Right lobe of liver (tissue), 6 donors: ENCODE data around the gene WSCD2. TPM values are rescaled to one million over a fixed set of nuclear protein-coding genes. Genes with fewer than 3 reads are reported as not detected.

Experiments
- ATAC-seq, 4 donors: fragments of 200-7000 bp; cut with Tn5 transposase; one replicate each; pipeline ENCODE4 v1.9.1; 2020; ENCODE audit warnings: mild to moderate bottlenecking in 4 of 4, moderate library complexity in 4 of 4
- DNase-seq, 3 donors: peaks; one replicate each; pipeline ENCODE4 v3.0.0-alpha.2; 2020
- H3K27ac ChIP-seq, 3 donors: fragments of 200-600 bp; one replicate each; pipeline ENCODE4 v1.8.0; 2022
- H3K27me3 ChIP-seq, 2 donors: fragments of 200-600 bp; one replicate each; pipeline ENCODE4 v1.8.0; 2022
- H3K36me3 ChIP-seq, 4 donors: fragments of 200-600 bp; sonication (generic) in 1 of 4; one replicate each; pipeline versions ENCODE4 v1.5.1 to v1.8.0; 2017 to 2022; ENCODE audit warnings: control low read depth in 1 of 4
- H3K4me1 ChIP-seq, 4 donors: fragments of 200-600 bp; sonication (generic) in 1 of 4; one replicate each; pipeline versions ENCODE4 v1.5.1 to v1.8.0; 2017 to 2022; ENCODE audit warnings: control low read depth in 1 of 4
- H3K4me3 ChIP-seq, 3 donors: fragments of 200-600 bp; one replicate each; pipeline ENCODE4 v1.8.0; 2022
- H3K9me3 ChIP-seq, 4 donors: fragments of 200-600 bp; sonication (generic) in 1 of 4; one replicate each; pipeline versions ENCODE4 v1.5.1 to v1.8.0; 2017 to 2022; ENCODE audit warnings: control low read depth in 1 of 4
- POLR2A ChIP-seq: fragments of 450-650 bp; IDR thresholded peaks from one replicate; pipeline ENCODE4 v1.6.1; 2017; ENCODE audit warnings: antibody characterized with exemption, mild to moderate bottlenecking
- WGBS: methylation state at CpG from one replicate; pipeline ENCODE4 v1.1.6; 2018; ENCODE audit warnings: low coverage, low lambda C conversion rate; ENCODE audit not compliant: insufficient coverage; ENCODE audit errors: missing lambda C conversion rate; 5-methylcytosine and 5-hydroxymethylcytosine counted together
- intact Hi-C, 2 donors: fragments of 100-400 bp; cut with DNase I; formaldehyde crosslinking; loops; one replicate each; pipeline versions ENCODE4 v1.11.2 to v1.14.1; 2022
- total RNA-seq, 6 experiments: library from RNA; depleted of rRNA in 2 of 6; stranded (reverse); fragments of >200 nt in 2 of 6; fragmentation: NEBNext Ultra II Directional in 3 of 6; extraction: Animal tissue kit (Norgen Biotek cat#: 25700) in 3 of 6; gene quantifications; one replicate each; pipeline versions ENCODE4 v1.1.0 to v1.2.4, GENCODE V29; 2016 to 2023
- TF ChIP-seq, protein P1 (sequence below), 4 donors: fragments of 200-600 bp in 3 of 4; fragments of 450-650 bp in 1 of 4; IDR thresholded peaks; one replicate each; pipeline versions ENCODE4 v1.5.1 to v1.8.0; 2016 to 2022; ENCODE audit warnings: antibody characterized with exemption in 4 of 4, mild to moderate bottlenecking in 2 of 4
- donor health status: DM: no; HTN: yes; CAD: no.
- donor health status: DM: no; HTN: no; CAD: no.
- donor health status: DM: no; HTN: no; CAD: no.
- donor health status: DM: no; HTN: yes; CAD: no.
- donor health status: DM: no; HTN: yes; CAD: no.

The WSCD2 gene
- total RNA-seq, 6 experiments from 2014 or later = not detected

DNA sequence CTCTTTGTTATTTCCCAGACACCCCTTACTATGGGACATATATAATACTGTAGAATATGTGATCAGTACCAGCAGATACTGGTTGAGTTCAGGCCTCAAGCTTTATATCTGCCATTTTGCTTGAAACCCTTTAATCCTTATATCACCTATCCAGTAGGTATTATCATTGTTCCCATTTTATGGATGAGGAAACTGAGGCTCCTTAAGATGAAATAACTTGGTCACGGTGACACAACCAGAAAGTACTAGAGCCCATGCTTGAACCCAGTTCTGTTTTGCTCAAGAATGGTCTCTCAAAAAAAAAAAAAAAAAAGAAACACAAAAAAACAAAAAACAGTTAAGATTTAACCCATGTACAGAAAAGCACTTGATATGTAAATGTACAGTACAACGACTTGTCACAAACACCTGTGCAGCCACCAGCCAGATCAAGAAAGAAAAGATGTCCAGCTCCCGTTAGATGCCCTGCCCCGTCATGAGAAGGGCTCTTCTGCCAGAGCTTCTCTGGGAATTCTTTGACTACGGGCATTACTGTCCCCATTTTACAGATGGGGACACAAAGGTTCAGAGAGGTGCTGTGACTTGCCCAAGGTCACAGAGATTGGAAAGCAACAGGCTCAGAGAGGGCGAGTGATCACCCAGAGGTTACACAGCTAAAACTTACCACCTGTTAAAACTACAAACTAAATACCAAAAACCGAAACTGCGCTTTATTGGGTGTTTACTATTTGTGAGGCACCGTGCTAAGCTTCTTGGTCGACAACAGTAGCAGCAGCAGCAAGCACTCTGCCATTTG, 669 bp upstream of the WSCD2 start:
- Histone ChIP-seq H3K4me1 (peaks cover 0 to 9% (median 0%) of the 10 kb centered on the region in 4 donors), H3K36me3 (no peaks in the 10 kb centered on the region), H3K27me3 (peaks cover 0 to 21% of the 10 kb centered on the region in 2 donors), H3K9me3 (no peaks in the 10 kb centered on the region), H3K4me3 (peak overlapping the region in 1 of 3 donors; percentile 12), H3K27ac (no peak overlapping the region)
- 52% methylated on average over 9 of the region's 10 CpGs for WGBS
- intact Hi-C loops = no loop called here
- no peak for DNase-seq
- ATAC-seq = no peak
- TF ChIP-seq POLR2A = no peak
- TF ChIP-seq, protein P1, sequence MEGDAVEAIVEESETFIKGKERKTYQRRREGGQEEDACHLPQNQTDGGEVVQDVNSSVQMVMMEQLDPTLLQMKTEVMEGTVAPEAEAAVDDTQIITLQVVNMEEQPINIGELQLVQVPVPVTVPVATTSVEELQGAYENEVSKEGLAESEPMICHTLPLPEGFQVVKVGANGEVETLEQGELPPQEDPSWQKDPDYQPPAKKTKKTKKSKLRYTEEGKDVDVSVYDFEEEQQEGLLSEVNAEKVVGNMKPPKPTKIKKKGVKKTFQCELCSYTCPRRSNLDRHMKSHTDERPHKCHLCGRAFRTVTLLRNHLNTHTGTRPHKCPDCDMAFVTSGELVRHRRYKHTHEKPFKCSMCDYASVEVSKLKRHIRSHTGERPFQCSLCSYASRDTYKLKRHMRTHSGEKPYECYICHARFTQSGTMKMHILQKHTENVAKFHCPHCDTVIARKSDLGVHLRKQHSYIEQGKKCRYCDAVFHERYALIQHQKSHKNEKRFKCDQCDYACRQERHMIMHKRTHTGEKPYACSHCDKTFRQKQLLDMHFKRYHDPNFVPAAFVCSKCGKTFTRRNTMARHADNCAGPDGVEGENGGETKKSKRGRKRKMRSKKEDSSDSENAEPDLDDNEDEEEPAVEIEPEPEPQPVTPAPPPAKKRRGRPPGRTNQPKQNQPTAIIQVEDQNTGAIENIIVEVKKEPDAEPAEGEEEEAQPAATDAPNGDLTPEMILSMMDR (IDR thresholded peaks at IDR 0.05) = no peak

DNA sequence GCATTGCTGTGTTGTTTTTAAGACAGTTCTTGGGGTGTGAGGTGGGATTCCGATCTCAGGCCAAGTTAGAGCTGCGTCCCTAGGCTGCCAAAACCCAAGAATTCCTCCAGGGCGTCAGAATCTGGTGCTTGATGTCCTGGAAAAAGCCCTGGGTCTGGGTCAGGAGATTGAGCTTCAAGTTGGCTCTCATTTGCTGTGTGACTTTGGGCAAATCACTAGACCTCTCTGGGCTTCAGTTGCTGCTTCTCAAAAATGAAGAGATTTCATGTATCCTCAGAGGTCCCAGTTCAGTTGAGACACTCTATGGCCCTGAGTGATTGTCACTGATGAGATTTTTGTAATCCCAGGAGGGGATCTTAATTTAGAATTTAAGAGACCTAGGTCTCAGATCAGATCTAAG, 1.9 kb downstream of the WSCD2 start:
- peaks cover 0 to 9% (median 0%) of the 10 kb centered on the region in 4 donors for H3K4me1 ChIP-seq
- peaks cover 0 to 21% of the 10 kb centered on the region in 2 donors for H3K27me3 ChIP-seq
- no peak overlapping the region for H3K27ac ChIP-seq
- no peaks in the 10 kb centered on the region for H3K36me3 ChIP-seq
- no peaks in the 10 kb centered on the region for H3K9me3 ChIP-seq
- H3K4me3 ChIP-seq = no peak overlapping the region
- WGBS = 63% methylated on average over 2 of the region's 3 CpGs
- TF ChIP-seq, protein P1 (IDR thresholded peaks at IDR 0.05) = no peak
- no peak for TF ChIP-seq POLR2A
- intact Hi-C loops = no loop called here
- no peak for ATAC-seq
- no peak for DNase-seq

DNA sequence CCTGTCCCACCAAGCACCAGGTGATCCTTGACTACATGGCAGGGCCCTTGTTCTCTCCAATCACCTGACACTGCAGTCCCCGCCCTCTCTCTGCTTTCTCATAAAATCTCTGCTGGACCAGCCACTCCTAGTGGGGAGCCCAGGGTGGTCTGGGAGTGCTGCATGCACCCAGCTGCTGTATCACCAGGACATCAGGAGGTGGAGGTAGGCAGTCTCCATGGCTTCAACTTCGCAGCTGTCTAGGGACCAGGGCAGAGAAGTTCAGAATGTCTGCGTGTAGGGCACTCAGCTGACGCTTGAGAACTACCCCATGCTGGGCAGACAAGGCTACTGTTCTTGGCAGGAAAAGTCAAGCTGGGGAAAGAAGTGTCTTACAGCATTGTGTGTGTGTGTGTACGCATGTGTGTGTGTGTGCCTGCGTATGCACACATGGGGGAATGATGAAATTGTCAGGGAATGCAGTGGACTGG, 2.6 kb downstream of the WSCD2 start:
- ATAC-seq = no peak
- no peaks in the 10 kb centered on the region for H3K36me3 ChIP-seq
- intact Hi-C loops = no loop called here
- TF ChIP-seq, protein P1 (IDR thresholded peaks at IDR 0.05) = no peak
- TF ChIP-seq POLR2A = no peak
- 36% methylated on average over 5 of the region's 6 CpGs for WGBS
- H3K4me1 ChIP-seq = peaks cover 0 to 9% (median 0%) of the 10 kb centered on the region in 4 donors
- peaks cover 0 to 21% of the 10 kb centered on the region in 2 donors for H3K27me3 ChIP-seq
- no peak overlapping the region for H3K4me3 ChIP-seq
- no peak for DNase-seq
- no peak overlapping the region for H3K27ac ChIP-seq
- H3K9me3 ChIP-seq = no peaks in the 10 kb centered on the region

DNA sequence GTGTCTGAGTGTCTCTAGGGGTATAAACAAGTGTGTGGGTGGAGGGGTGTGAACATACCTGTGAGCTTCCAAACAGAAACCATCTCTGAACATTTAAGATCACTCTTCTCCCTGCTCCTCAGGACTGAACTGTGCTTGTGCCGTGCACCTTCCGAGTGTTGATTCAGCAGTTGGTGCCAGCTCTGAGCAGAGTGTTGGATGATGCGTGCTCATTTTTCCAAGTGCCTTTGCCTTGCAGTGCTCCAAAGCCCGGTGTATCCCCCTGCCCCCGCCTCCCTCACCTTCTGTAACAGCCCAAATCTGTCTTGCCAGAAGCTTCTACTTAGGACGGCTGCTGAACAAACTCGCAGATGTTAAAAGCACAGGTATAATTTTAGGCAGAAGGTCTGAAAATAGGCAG, 4.4 kb downstream of the WSCD2 start:
- intact Hi-C loops = no loop called here
- ATAC-seq (no peak), DNase-seq (no peak)
- no peak for TF ChIP-seq POLR2A
- peaks cover 0 to 13% of the 10 kb centered on the region in 2 donors for H3K27me3 ChIP-seq
- H3K36me3 ChIP-seq = no peaks in the 10 kb centered on the region
- 42% methylated on average over 6 of the region's 7 CpGs for WGBS
- no peak overlapping the region for H3K27ac ChIP-seq
- no peaks in the 10 kb centered on the region for H3K9me3 ChIP-seq
- H3K4me1 ChIP-seq = peaks cover 0 to 9% (median 0%) of the 10 kb centered on the region in 4 donors
- no peak overlapping the region for H3K4me3 ChIP-seq

DNA sequence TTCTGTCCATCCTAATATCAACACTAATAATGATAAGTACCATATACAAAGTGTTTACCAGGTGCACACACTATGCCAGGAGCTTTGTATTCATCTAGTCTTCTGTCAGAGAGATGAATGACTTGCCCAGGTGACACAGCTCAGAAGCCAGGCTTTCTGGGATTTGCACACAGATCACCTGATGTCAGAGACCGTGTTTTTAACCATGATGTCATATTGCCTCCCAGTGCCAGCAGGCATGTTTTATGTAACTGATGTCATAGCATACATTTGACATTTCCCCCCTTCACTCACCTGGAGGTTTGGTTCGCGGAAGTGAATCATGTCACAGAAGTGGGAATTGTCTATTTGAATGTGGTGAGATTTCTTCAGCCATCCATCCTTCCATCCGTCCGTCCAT, 5.7 kb downstream of the WSCD2 start:
- DNase-seq (no peak), ATAC-seq (no peak)
- peaks cover 0 to 1% of the 10 kb centered on the region in 2 donors for H3K27me3 ChIP-seq
- 73% methylated on average over 4 of the region's 5 CpGs for WGBS
- no peaks in the 10 kb centered on the region for H3K9me3 ChIP-seq
- TF ChIP-seq, protein P1 (IDR thresholded peaks at IDR 0.05) = no peak
- TF ChIP-seq POLR2A = no peak
- no peaks in the 10 kb centered on the region for H3K36me3 ChIP-seq
- intact Hi-C loops = no loop called here
- H3K4me3 ChIP-seq = no peak overlapping the region
- no peak overlapping the region for H3K27ac ChIP-seq
- H3K4me1 ChIP-seq = peaks cover 0 to under 1% (median 0%) of the 10 kb centered on the region in 4 donors
